Stimulated activated CD4-positive, alpha-beta T cell treated with anti-CD3 and anti-CD28 coated beads, Interleukin-2, amount 100 ng/mL, for 48 hours (primary cell): Measurements from ENCODE around the gene RAMACL.

Source experiments
- DNase-seq, 2 donors: peaks; one replicate each; pipeline ENCODE4 v3.0.0-alpha.2; 2020

The RAMACL gene

DNA sequence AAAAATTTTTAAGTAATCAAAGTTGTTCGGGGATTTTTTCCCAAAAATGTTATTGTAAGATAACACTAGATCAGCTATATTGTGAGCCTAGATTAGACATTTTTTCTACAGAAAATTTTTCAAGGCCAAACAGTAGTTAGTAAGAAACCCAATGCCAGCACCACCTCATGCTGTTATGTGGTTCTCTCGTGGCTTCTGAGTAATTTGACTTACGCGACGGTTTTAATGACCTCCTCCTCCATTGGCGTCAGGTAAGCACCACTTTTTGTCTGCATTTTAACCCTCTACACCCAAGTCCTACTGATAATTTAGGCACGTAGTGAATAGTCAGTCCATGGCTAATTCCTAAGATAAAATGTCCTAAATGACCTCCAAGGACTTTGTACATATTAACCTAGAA, 30.9 kb upstream of the RAMACL start:
- no peak for DNase-seq

DNA sequence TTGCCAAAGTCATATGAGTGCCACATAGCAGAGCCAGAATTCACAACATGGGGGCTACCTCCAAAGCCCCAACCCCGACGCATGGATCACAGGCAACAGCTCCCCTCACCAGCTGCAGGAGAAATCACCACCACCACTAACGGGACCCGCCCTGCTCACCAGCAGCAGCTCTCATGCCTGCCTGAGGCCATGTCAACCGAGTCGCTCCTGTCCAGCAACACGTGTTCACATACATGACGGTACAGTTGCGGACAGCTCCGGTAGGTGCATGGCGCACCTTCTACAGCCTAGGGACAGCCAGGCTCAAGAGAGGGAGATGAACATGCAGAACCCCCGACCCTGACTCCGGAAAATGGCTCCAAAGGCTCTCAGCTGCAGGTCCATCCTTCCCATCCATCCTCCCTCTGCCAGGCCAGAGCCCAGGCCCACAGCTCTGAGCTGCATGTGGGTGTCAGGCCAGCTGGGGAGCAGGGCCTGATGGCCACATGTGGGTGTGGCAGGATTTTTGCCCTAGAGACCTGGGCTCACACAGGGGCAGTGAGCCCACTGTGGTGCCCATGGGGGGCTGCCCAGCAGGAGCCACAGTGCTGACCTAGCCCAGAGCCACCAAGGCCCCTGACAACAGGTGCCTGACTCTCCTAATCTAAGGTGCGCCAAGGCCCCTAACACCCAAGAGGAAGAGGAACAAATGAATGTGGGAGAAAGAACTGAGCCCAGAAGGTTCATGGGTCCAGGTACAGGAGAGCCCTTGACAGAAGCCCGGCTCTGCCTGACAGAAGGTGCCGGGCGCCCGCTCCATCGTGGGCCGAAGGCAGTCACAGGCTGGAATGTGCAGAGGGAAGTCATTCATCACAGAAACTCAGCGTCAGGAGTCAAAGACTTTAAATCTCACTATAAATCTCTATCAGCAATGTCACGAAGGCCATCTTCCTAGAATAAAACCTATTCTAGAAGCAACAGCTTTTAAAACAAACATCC, 30.1 kb upstream of the RAMACL start:
- DNase-seq = no peak

DNA sequence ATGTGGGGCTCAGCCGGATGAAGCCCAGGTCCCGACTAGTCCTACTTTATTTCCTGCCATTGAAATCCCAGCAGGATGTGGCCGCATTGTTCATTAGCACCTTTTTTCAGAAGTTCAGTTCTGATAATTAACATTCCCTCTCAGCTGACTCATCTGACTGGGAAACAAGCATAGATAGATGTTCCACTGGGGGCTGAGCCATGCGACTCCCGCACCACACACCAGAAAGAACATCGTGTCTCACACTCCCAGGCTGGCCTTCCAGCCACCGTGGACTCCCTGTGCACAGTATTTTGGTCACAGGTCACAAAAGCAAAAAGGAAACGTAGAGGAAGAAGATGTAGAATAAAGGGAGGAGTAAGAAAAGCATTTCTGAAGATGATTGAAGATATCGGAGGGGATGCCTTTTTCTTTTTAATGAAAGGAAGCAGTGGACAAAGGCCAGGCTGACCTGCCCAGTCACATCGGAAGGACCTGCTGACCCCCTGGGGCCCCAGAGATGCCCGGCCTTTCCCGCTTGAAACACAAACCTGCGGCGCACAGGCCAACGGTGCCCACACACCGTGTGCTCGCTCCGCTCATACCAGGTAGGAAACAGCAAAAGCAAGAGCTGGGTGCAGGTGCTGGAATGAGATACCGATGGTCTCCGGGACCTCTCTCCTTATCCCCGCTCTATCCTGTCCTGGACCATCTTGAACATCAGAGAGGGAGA, 28.7 kb upstream of the RAMACL start:
- DNase-seq = no peak

DNA sequence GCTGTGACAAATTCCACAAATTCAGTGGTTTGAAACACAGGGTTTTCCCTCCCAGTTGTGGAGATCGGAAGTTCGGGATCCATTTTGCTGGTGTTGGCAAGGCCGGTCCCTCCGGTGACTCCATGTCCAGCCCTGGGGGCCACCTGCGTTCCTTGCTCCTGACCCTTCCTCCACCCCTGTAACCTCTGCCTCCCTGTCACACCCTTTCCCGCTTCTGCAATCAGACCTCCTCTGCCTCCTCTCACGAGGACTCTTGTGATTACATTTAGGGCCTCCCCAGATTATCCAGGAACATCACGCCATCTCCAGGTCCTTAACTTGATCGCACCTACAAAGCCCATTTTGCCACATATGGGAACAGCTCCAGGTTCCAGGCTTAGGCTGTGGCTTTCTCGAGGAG, 28.1 kb upstream of the RAMACL start:
- DNase-seq = no peak

DNA sequence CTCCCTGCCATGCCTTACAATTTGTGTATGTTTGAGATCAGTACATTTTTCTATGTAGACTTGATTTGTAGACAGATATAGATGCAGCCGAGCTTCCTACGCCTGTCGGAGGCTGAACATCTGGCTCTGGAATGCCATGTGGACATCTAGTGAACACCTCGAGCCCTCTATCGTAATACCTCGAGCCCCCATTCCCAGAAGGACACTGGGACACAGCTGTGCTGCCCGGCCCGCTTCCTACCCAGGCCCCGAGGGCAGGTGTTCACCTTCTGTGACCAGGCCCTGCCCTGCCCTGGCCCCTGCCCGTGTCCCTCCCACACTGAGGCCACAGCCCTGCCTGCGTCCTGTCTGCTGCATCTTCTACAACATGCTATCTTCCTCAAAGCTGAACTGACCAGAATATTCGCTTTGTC, 27.7 kb upstream of the RAMACL start:
- no peak for DNase-seq

DNA sequence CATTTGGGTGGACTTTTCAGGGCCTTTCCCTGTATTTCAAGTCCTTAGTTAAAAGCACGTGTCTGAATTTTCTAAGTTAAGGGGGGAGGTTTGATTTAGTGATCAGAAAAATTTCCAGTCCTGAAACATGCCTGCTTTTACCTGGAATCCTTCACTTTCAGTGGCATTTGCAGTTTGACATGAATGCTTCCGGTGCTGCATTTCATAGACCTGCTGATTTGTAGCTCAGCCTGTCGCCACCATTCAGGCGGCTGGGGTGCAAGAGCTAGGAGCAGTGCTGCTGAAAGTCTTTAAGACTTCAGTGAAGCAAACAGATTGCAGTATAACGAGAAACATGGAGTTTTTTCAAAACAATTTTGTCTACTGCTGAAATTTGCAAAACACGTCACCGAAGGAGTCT, 26.5 kb upstream of the RAMACL start:
- no peak for DNase-seq

DNA sequence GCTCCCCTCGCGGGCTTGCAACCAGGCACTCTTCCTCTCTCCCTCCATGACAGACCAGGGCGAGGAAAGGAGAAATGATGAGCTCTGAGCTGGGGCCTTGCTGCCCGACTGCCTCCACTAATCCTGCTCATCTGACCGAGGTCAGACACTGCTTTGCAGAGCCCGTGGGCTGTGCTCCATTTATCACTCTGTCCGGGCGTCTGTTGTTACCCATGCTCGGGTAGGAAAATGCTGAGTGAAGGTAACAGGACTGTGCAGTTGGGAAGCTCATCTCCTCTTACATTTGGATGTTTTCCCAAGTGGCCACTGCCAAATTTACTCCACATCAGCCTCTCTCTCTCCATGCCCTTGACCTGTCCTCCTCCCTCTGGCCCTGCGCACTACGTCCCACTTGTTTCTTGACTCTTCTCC, 26.0 kb upstream of the RAMACL start:
- no peak for DNase-seq

DNA sequence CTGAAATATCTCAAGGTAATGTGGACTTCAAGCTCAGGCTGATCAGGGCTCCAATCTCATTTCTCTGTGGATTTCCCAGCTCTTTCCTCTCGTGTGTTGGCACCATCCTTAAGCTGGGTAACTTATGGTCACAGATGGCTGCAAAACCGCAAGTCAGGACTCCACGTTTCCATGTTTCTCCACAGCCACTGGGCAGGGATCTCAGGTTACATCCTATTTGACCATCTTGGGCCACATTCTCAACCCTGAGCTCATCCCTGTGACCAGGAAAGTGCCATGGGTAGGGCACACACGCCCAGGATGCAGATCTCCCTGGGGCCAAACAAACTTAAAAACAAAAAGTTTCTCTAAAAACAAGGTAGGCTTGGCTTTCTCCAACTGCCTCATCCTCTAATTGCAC, 25.2 kb upstream of the RAMACL start:
- DNase-seq = no peak

DNA sequence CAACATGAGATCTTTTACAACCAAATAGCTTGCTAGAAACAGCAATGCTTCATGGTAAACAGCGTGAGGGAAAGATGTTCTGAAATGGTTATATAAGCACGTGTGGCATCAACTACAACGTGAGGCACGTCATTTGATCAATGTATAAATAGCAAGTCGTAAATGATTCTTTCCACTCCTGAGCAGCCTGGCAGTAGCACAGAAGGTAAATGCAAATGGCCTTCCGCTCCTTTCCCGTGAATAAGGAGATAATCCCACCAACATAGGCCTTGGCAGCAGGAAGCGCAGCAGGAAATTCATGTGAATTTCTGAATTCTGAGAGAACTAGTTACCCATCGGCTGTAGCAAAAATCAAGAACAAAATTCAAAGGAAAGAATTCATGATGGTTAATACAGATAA, 23.6 kb upstream of the RAMACL start:
- DNase-seq = no peak

DNA sequence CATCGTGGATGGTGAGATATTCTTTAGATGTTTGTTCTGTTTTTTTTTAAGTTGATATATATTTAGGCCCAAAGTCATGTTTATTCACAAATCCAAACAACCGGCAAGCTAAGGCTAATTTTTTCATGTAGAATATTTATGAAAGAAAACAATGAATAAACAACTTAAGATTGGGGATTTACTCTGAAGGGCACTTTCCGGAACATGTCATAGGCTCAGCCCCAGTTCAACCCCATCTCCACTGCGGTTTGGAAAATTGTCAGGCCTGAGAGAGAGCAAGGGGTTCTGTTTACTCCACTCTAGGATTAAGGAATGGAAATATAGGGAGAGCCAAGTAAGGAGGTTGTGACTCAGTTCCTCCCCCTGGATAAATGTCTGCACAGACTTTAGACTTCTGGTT, 22.3 kb upstream of the RAMACL start:
- no peak for DNase-seq

DNA sequence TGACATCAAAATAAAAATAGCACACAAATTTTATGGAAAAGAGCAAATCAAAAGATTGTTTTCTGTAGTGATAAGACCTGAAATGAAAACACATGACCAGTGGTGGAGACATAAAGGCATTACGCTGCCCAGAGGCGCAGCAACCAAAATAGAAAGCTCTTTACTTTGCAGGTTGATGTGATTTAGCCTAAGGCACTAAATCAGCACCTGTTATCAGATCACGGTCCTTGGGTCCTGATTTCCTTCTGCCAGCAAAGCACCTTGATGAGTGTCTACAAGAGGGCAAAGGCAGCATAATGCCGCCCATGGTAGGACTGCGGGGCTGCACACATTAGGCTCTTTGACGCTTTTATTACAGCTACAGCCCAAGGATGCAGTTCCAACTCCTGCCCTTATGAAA, 19.3 kb upstream of the RAMACL start:
- no peak for DNase-seq

DNA sequence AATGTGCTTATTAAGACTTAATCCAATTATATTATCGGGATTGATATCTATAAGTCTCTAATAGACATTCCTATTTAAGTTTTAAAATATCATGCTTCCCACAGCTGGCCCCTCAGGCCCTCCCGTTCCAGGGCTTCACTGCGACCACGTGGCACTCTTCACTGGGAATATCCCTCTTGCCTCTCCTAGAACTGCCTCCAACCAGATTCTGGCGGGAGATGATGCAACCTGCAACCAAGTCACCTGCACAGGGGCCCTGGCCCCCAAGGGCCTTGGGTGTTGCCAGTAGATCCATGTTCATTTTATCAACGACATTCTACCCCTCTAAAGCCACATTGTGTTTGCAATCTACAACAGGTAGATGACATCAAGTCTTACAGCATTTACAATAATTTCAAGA, 18.4 kb upstream of the RAMACL start:
- DNase-seq = no peak

DNA sequence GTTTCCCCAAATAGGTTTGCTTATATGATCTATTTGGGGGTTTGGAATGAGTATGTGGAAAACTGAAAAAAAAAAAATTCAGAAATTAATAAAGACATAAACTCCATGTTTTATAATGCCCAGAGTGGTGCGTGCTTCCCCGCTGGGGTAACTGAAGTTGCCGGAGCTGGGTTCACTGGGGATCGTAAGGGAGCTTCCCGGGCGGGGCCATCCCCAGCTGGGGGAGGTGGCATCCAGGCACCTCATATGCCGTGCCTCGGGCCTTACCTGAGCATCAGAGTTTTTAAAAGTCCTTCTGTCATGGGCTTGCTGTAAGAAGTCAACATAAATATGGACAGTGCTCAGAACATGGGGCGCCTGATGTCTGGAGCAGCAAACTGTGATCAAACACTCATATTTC, 17.9 kb upstream of the RAMACL start:
- DNase-seq = no peak

DNA sequence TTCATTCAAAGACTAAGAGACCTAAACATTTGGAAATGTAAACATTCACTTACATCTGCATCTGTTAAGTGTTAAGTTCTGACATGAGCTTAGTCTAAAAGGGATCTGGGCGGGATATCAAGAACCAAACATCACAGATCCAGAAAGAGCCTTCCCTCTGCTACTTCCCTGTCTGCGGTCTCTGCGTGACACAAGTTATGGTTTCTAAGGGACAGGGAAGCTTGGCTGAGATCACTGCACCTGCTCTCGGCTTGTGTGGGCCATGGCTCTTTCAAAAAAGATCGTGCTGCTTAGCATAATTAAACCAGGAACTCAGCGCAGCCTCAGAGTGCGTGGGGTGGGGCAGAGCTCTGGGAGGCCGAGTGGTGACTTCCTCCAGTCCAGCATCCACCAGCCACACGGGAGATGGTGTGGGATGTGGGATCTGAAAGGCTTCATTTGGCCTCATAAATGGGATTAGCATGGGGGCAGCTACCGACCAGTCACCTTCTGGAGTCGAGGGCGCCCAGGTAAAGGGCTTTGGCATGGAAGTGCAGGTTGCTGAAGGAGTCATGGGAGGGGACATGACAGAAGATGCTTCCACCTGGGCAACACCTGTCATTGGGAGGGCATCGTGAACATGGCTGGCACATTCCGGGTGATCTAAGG, 16.7 kb upstream of the RAMACL start:
- DNase-seq = no peak

DNA sequence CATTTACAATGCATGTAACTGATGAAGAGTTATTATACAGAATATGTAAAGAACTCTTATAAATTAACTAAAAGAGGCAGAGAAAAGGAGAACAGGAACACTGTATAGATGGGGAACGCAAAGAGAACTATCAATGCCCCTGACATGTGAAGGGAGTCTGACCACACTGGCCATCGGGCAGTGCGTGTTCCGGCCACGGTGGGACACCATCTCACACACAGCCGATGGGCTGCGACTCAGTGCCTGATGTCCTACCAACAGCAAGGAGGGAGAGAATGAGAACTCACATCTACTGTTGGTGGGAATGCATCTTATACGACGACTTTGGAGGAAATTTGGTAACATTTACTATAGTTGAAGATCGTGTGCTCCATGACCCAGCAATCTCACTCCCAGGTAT, 15.5 kb upstream of the RAMACL start:
- DNase-seq = no peak

DNA sequence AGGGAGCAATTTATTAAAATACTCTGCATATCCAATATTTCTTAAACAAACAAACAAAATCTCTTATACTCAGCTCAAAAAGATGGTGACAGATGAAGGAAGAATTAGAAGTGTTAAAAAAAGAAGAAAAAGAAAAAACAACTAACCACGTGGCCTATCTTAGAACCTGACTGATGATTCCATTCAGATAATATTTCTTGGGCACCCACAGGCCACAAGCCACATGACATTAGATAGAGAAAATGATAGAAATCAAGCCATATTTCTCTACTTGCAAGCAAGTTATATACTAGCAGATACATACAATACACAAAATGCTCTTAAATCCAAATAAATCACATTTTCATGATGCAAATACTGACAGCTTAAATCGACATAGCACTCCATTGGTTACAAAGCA, 14.5 kb upstream of the RAMACL start:
- no peak for DNase-seq

DNA sequence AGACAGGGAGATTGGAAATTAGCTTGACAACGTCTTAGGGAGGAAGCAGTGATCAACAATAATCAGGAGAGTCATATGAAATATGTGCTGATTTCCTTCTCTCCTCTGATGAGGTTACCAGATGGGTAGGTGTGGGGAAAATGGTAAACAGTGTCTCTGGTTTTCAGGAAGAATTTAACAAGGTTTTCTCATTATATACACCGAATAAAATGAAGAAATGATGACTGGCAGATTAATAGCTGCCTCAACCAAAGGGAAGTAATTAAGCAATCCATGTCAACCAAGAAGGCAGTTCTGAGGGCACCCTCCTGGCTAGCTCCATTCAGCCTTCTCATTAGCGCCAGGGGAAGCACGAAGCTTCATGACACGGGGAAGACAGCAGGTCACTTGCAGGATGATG, 12.7 kb upstream of the RAMACL start:
- no peak for DNase-seq

DNA sequence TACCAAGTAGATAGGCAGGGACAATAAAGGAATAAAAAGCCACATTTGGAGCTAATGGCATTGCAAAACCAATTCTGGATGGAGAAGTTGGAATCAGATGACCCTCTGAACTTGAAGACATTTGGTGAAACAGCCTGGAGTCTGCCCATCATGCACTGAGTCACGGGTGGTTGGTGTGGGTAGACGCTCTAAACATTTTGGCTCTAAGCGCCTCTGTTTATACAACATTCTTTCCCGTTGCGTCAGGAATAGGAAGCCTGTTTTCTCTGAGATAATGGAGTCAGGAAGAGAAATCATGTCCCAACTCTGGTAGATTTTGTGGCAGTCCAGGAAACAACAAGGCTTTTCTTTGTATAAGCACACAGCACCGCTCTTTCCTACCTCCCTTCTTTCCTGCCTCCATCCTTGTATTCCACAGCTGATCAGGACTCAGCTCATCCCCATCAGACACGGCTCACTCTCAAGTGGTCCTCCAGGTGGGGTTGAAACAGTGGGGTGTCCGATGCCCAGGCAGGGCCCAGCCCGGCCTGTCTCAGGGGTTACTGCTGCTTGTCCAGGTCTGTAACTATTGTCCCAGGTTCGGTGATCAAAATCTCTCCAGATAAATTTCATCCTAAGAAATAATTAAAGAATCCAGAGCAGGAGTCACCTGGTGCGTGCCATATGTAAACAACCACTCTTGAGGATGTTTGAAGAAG, 12.1 kb upstream of the RAMACL start:
- DNase-seq = no peak

DNA sequence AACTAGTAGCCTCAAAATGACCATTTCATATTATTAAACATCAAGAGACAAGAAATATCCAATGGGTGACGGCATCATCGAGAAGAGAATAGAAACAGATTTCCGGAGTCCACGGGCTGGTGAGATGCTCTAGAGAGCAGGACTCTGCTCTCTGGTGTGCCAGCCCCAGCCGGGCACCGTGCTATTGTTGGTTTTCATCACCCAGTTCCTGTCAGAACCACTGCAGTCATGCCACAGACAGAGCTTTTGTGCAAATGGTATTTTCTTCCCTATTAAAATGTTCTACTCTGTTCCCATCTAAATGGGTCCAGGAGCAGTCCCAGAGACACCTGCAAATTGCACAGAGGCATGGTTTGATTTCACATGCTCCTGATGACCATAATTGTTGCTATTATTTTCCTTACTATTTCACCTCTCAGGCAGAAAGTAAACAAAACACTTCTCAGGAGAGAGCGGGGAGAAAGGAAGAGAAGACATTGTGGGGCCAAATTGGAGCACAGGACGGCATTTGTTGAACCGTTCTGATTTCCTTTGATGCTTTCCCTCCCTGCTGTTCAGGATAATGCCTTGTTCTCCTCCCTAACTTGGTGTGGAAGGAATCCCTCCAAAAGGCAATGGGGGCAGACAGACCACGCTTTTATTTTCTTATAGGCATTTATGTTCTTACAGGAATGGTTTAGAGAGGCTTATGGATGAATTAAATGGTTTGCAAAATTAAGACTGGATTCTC, 11.4 kb upstream of the RAMACL start:
- no peak for DNase-seq

DNA sequence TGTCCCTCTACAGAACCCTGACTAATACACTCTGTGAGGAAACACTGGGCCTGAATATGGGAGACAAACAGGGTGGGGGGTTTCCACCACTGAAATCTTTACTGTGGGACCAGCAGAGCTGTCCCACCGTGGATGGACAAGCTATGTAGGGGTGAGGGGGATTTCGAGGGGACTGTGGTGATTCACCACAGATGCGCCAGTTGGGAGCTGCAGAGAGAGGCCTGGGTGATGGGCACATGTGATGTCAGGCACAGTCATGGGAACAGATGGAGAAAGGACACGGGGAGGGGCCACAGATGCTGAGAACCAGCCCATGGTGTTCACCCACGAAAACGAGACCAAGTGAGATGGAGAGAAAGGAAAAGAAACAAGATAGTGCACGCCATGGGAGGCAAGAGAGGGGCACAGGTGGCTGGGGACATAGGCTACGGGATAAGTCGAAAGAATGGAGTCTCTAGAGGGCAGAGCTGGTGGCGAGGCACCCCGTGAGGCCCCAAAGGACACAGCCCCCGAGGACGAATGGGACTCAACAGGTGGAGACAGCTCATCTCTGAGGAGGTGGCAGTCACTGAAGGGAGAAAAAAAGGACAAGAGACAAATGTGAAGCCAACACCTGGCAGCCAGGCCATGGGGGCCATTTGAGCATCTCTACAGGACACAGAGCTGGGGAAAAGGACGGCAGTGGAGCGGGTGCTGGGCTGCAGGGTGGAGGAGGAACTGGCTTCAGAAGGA, 10.5 kb upstream of the RAMACL start:
- DNase-seq = no peak

DNA sequence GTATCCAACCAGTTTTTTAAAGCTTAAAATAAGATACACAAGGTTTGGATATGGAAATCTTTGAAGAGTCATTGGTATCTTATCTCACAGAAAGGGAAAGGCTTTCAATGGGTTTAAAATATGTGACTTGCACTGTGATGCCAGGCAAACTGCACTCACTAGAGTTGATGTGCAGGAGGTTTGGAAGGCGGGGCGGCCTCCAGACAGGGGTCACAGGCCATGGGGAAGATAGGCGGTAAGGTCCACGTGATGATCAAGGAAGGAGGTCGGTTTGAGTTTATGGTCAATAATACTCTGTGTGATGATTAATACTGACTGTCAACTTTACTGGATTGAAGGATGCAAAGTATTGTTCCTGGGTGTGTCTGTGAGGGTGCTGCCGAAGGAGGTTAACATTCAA, 9.5 kb upstream of the RAMACL start:
- no peak for DNase-seq
